Hepatocyte (in vitro differentiated cells): Measurements from ENCODE around the gene CCL20.

ENCODE experiments used
- EZH2phosphoT487 ChIP-seq: fragments of 200-600 bp; sonication (generic); IDR thresholded peaks from one replicate; pipeline ENCODE4 v1.6.1; 2018; ENCODE audit warnings: antibody characterized with exemption, mild to moderate bottlenecking, low read depth, moderate library complexity; ENCODE audit not compliant: unreplicated experiment, severe bottlenecking
- TF ChIP-seq, protein P1 (sequence below): fragments of 200-600 bp; sonication (generic); IDR thresholded peaks from 2 replicates; pipeline ENCODE4 v1.5.1; 2016; ENCODE audit warnings: antibody characterized with exemption, mild to moderate bottlenecking; ENCODE audit not compliant: poor library complexity

DNA sequence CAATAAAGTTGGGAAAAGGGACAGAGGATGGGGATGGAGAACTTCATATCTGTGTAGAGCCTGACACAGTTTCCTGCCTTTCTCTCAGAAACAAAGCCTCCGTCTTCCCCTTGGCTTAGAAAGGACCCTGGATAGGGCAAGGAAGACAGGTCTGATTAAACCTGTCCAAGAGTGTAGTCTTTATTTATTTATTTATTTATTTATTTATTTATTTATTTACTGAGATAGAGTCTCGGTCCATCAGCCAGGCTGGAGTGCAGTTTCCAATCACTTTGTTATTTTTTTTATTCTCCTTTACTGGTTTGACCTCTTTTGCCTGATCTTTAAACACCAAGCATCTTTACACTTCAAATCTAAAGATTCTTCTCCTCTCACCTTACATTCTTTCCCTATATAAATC lies 10.3 kb downstream of the CCL20 start:
- TF ChIP-seq, protein P1, sequence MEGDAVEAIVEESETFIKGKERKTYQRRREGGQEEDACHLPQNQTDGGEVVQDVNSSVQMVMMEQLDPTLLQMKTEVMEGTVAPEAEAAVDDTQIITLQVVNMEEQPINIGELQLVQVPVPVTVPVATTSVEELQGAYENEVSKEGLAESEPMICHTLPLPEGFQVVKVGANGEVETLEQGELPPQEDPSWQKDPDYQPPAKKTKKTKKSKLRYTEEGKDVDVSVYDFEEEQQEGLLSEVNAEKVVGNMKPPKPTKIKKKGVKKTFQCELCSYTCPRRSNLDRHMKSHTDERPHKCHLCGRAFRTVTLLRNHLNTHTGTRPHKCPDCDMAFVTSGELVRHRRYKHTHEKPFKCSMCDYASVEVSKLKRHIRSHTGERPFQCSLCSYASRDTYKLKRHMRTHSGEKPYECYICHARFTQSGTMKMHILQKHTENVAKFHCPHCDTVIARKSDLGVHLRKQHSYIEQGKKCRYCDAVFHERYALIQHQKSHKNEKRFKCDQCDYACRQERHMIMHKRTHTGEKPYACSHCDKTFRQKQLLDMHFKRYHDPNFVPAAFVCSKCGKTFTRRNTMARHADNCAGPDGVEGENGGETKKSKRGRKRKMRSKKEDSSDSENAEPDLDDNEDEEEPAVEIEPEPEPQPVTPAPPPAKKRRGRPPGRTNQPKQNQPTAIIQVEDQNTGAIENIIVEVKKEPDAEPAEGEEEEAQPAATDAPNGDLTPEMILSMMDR: no peak
- TF ChIP-seq EZH2phosphoT487: no peak
